GOT3 (cell line): ENCODE data around the gene CAMK1G.

Source experiments
- DNase-seq: peaks from one replicate; lab custom pipeline; 2025; ENCODE audit warnings: mixed read lengths; lab: John Stamatoyannopoulos, UW

CAMK1G gene

GRCh38 chr1:209641832-209642172 is 58.3 kb downstream of the CAMK1G start:
- no peak for DNase-seq

GRCh38 chr1:209642816-209643215 is 59.3 kb downstream of the CAMK1G start:
- no peak for DNase-seq

DNA sequence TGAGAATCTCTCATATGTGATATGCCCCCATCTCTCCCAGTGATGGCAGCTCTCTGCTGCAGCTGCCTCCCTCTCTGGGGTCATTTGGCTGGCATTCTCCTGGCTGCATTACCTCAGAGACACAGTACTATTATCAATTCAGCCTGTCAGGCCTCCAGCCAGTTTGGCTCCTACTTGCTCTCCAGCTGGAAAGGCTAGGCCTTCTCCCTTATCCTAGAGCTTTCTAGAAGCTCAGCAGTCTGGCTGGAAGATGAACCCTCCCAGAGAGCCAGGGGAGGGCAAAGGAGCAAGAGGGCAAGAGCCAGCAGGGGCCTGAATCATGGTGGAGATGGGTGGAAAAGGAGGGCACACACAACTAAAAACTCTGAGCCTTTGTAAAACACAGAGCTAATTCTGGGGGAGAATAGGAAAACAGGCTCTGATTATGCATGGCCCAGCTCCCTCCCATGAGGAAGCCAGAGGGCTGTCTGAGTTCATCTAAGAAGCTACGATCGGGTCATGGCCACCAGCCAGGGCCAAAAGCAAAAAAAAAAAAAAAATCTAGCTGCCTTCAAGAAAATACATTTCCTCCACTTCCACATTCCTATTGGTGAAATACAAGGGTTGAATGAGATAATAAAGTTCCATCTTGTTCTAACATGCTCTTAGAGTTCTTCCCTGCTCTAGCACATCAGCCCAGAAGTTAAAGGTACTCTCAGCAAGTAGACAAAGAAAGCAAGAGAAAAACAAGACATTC is 59.9 kb downstream of the CAMK1G start:
- DNase-seq, result no peak

GRCh38 chr1:209645574-209646452 is 62.3 kb downstream of the CAMK1G start:
- no peak for DNase-seq

- no peak for DNase-seq
These were observed 63.0 kb downstream of the CAMK1G start for GRCh38 chr1:209646558-209646957.

DNA sequence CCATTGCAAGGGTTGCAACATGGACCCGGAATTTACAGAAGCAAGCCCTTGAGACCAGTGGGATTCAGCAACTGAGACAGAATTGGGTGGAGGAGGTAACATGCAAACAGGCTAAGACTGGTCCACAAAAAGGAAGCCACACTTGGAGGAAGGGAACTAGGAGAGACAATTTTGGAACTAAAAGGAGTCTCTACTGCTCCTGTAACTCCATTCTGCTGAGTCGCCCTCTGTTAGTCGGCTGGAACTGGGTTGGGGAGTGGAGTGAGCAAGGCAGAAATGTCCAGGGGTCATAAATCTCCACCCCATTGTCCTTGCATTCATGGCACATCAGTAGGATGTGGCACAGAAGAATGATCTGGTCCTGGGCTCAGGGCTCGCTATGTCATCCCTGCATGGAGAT is 63.6 kb downstream of the CAMK1G start:
- DNase-seq, result no peak

DNA sequence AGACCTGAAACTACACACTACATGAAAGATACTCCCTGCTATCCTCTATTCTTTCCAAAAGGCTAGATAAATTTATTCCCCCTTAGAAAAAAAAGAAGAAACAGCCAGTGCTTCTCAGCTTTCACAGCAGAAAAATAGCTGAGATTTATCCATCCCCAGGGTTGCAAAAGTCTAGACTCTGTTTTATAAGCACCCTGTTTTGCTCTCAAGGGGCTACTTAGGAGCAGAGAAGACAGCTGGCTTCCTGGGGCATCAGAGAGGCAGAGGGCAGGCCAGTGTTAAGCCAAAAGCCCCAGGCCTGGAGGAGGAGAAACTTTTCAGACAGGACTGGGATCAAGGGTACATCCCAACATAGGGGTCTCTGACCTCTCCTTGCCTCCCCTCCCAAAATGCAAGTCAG is 64.8 kb downstream of the CAMK1G start:
- no peak for DNase-seq

GRCh38 chr1:209648931-209649776 is 65.6 kb downstream of the CAMK1G start:
- DNase-seq, result no peak

DNA sequence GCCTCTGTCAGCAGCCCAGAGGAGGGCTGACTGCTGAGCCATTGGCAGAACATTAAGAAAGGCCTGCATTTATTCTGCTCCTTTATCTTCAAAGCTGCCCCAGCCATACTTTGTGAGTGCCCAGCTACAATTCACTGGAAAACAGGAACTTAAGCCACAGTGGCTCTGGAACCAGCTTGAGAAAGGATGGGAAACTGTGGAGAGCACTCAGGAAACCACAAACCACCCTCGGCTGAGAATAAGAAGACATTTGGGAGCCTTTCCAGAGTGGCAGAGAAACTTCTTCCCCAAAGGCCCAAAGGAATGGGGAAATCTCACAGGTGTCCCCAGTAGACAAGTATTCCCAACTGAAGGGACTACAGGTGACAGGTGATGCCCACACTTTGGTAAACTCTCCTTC is 66.9 kb downstream of the CAMK1G start:
- DNase-seq, result no peak

DNA sequence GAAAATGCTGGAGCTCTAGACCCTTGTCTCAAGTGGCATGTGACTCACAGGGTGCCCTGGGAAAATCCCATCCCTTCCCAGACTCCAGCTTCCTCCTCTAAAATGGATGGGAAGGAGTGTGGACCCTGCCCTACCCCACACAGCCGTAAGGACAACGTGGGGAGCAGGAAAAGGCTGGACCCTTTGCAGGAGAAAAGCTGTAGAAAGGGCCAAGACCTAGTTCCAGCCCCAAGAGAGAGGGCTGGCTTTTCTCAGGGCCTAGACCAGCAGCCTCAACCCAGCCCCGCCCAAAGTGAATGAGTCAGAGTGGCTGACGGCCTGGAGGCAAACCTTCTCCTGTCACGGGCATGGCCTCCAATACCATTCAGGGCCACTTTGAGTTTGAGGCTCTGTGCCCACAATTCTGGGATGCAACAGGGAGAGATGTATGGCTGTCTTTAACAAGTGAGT is 67.6 kb downstream of the CAMK1G start:
- peak; percentile 36 for DNase-seq

- no peak for DNase-seq
These were observed 68.7 kb downstream of the CAMK1G start, which contains the start of gene LAMB3 for GRCh38 chr1:209652121-209652735. Gene LAMB3 (minus strand): TSS chr1:209652425. CDS start chr1:209650944, 1,481 bp downstream.

DNA sequence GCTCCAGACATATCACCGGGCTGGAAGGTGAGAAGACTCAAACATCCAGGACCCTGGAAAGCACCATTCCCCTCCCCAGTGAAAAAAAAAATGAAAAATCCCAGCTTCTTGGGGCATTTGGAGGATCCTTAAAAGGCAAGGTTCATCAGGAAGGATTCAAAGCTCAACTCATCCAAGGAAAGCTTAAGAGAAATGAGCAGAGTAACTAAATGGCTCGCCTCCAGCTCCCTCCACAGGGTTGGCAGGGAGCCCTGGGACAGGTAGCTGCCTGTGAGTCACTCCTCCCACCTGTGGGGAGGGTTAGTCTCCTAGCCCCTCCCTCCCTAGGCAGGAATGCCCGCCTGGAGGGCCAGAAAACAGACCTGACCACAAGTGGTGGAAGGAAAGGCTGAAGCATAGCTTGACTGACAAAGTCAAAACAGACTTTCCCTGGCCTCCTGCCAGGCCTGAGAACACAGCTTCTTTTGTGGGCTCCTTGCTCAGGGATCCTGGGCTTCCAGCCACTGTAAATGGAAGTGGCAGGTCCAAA is 69.4 kb downstream of the CAMK1G start:
- DNase-seq, result no peak

DNA sequence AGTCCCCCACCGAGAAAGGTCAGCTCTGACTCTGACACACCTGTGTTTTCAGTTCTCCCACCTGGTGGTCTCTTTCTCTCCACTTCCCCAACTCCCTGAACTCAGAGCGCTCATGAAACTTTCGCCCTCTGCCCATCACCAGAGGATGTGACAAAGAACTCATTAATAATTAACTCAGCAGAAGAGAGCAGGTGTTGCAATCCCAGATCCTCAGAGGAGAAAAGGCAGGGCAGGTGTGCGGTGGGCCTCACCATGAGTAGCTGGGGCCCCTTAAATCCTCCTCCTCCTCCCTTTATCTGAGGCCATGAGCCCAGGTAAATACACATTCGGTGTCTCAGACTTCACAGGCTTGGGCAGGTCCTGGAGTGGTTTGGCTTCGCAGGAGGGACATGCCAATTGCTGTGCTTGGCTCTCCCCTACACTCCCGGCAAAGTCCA is 70.4 kb downstream of the CAMK1G start:
- DNase-seq, result no peak

GRCh38 chr1:209655411-209656231 is 72.1 kb downstream of the CAMK1G start:
- DNase-seq, result no peak

DNA sequence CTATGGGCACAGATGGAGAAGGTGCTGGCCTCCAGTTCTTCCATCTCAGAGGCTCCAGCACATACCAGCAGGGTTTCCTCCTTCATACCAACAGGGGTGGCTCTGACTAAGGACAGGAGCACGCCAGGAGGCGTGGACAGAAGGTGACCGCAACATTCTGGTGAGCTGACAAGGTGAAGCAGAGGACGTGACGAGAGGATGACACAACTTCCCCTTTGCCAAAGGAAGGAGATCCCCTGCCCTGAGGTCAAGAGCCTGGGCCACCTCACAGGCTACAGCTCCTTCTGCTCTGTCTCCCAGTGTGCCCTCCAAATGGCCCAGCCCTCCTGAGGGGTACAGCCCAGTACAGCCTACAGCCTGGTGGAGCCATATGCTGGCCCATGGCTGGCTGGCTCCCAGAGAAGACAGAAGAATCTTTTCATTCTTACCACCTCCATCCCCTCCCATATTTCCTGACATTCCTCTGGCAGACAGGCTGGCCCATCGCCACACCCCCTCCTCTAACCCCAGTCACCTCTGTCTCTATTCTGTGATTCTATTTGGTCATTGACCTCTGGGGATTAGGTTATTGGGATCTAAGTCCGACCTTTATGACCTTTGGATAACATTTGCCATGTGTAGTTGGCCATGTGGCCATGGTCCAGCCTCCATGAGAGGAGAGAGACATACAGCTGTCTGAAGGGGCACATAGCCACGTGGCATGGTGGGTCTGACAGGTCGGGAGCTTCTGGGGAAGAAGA is 73.8 kb downstream of the CAMK1G start:
- DNase-seq, result no peak

- DNase-seq, result no peak
These were observed 74.4 kb downstream of the CAMK1G start for GRCh38 chr1:209657918-209658317.

GRCh38 chr1:209659909-209660308 is 76.4 kb downstream of the CAMK1G start:
- no peak for DNase-seq

DNA sequence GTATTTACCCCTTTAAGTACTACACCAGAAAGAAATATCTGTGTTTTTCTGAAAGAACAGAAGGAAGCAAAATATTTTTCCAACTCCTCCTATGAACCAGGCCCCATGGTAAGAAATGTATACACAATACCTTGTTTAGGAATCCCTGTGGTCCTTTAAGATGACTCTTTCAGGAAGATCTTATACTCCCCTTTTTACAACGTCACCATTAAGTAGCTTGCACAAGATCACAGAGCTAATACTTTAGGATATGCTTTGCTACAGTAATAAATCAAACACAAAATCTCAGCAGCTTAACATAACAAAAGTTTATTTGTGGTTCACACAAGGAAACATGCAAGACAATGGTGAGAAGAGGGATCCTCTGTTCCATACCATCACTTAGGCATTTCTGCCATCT is 77.6 kb downstream of the CAMK1G start:
- no peak for DNase-seq

DNA sequence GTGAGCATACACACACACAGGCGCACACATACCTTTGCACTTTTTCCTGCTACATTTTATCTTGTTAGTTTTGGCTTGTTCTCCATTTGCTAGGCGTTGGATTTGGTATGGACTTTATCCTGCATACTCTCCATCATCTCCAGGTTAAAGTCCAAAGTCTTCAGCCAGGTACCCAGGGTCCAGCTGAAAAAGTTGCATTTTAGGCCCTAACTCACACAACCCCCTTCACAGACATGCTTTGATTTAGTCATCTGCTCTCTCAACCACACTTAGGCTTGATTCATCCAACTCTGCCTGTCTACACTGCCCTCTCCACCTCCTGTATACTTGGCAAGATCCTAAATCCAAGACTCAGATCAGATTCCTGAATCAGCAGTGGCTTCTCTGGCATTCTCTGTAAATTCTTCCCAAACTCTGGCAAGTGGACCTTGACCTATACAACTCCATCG is 79.4 kb downstream of the CAMK1G start:
- no peak for DNase-seq
